Astrocyte (in vitro differentiated cells and primary cell): ENCODE measurements around the gene CD79A. TPM values are rescaled to one million over a fixed set of nuclear protein-coding genes. Genes with fewer than 3 reads are reported as not detected.

Experiments
- DNase-seq: peaks from one replicate; pipeline ENCODE4 v3.0.0-alpha.2; 2010; ENCODE audit warnings: low read depth
- FAIRE-seq: peaks from 2 replicates; lab custom pipeline; 2011; peaks lifted over from hg19 to GRCh38; lab: Jason Lieb, UNC
- H2AFZ ChIP-seq: 2 replicates; pipeline ENCODE4 v1.6.0; 2012; ENCODE audit warnings: low read depth, low read length, inconsistent platforms
- H3K27ac ChIP-seq: 2 replicates; pipeline ENCODE4 v1.5.1; 2011; ENCODE audit warnings: low read depth, low read length, inconsistent platforms
- H3K27me3 ChIP-seq: 2 replicates; pipeline ENCODE4 v1.6.0; 2011; ENCODE audit warnings: low read length, inconsistent platforms; ENCODE audit not compliant: insufficient read depth
- H3K36me3 ChIP-seq: 2 replicates; pipeline ENCODE4 v1.5.1; 2011; ENCODE audit warnings: low read length, inconsistent platforms; ENCODE audit not compliant: insufficient read depth
- H3K4me1 ChIP-seq: 2 replicates; pipeline ENCODE4 v1.5.1; 2011; ENCODE audit warnings: low read length, inconsistent platforms; ENCODE audit not compliant: insufficient read depth
- H3K4me2 ChIP-seq: 2 replicates; pipeline ENCODE4 v1.6.0; 2012; ENCODE audit warnings: low read length, inconsistent platforms
- H3K4me3 ChIP-seq: 2 replicates; pipeline ENCODE4 v1.5.1; 2011; ENCODE audit warnings: low read depth, mild to moderate bottlenecking, low read length, inconsistent platforms; ENCODE audit not compliant: insufficient read depth
- H3K79me2 ChIP-seq: 2 replicates; pipeline ENCODE4 v1.6.0; 2012; ENCODE audit warnings: mild to moderate bottlenecking, low read length, inconsistent platforms; ENCODE audit not compliant: insufficient read depth
- H3K9ac ChIP-seq: 2 replicates; pipeline ENCODE4 v1.6.0; 2012; ENCODE audit warnings: mild to moderate bottlenecking, low read length, inconsistent platforms
- H3K9me3 ChIP-seq: 2 replicates; pipeline ENCODE4 v1.5.1; 2012; ENCODE audit warnings: low read depth, mild to moderate bottlenecking, low read length, inconsistent platforms; ENCODE audit not compliant: insufficient read depth
- H4K20me1 ChIP-seq: 2 replicates; pipeline ENCODE4 v1.6.0; 2012; ENCODE audit warnings: low read length, inconsistent platforms; ENCODE audit not compliant: insufficient read depth
- H3K27ac Mint-ChIP-seq: one replicate; pipeline ENCODE4 v1.8.0; 2021; ENCODE audit warnings: mild to moderate bottlenecking, mixed read lengths; ENCODE audit not compliant: unreplicated experiment
- H3K27me3 Mint-ChIP-seq: one replicate; pipeline ENCODE4 v1.8.0; 2021; ENCODE audit warnings: low read depth, mixed read lengths; ENCODE audit not compliant: unreplicated experiment
- H3K36me3 Mint-ChIP-seq: one replicate; pipeline ENCODE4 v1.8.0; 2021; ENCODE audit warnings: low read depth, mixed read lengths; ENCODE audit not compliant: unreplicated experiment
- H3K4me1 Mint-ChIP-seq: one replicate; pipeline ENCODE4 v1.8.0; 2021; ENCODE audit warnings: low read depth, mixed read lengths; ENCODE audit not compliant: unreplicated experiment
- H3K4me3 Mint-ChIP-seq: one replicate; pipeline ENCODE4 v1.8.0; 2021; ENCODE audit warnings: mild to moderate bottlenecking, moderate library complexity, mixed read lengths; ENCODE audit not compliant: unreplicated experiment
- H3K9me3 Mint-ChIP-seq: one replicate; pipeline ENCODE4 v1.8.0; 2021; ENCODE audit warnings: mild to moderate bottlenecking, mixed read lengths; ENCODE audit not compliant: unreplicated experiment
- CTCF ChIP-seq: IDR thresholded peaks from 2 replicates; pipeline ENCODE4 v1.5.1; 2011; ENCODE audit warnings: low read depth, mild to moderate bottlenecking, inconsistent platforms, low read length, moderate library complexity; ENCODE audit not compliant: insufficient read depth
- EZH2 ChIP-seq: IDR thresholded peaks from 2 replicates; pipeline ENCODE4 v1.6.1; 2012; ENCODE audit warnings: mild to moderate bottlenecking, low read length, inconsistent platforms; ENCODE audit not compliant: insufficient read depth
- total RNA-seq: library from RNA; stranded (reverse); gene quantifications from 2 replicates; pipeline ENCODE4 v1.2.1, GENCODE V29; 2021

The CD79A gene
- total RNA-seq, 1 donor from 2014 or later: 0.30 TPM

GRCh38 chr19:41928754-41929535 lies 51.9 kb downstream of the CD79A start:
- Mint-ChIP-seq H3K9me3 (peaks cover 5% of the 10 kb centered on the region), H3K4me1 (peaks cover 12% of the 10 kb centered on the region), H3K27me3 (peaks cover 43% of the 10 kb centered on the region), H3K4me3 (peak overlapping the region; percentile 80), H3K27ac (no peak overlapping the region), H3K36me3 (peaks cover 2% of the 10 kb centered on the region)
- Histone ChIP-seq H3K27me3 (peaks cover 88% of the 10 kb centered on the region), H4K20me1 (peaks cover 25% of the 10 kb centered on the region), H3K79me2 (no peaks in the 10 kb centered on the region), H3K27ac (no peak overlapping the region), H3K4me2 (peak overlapping the region; percentile 89), H3K4me3 (no peak overlapping the region), H2AFZ (peak overlapping the region; percentile 13), H3K4me1 (no peaks in the 10 kb centered on the region), H3K9me3 (peaks cover 9% of the 10 kb centered on the region), H3K9ac (no peak overlapping the region), H3K36me3 (no peaks in the 10 kb centered on the region)
- FAIRE-seq (no peak), DNase-seq (no peak)
- TF ChIP-seq CTCF (no peak), EZH2 (peak; percentile 88)

GRCh38 chr19:41929536-41930071 lies 52.5 kb downstream of the CD79A start:
- no peak overlapping the region for H3K27ac ChIP-seq
- H3K79me2 ChIP-seq: no peaks in the 10 kb centered on the region
- H3K36me3 ChIP-seq: no peaks in the 10 kb centered on the region
- H3K9me3 Mint-ChIP-seq: peaks cover 5% of the 10 kb centered on the region
- no peak for TF ChIP-seq CTCF
- peak; percentile 45 for TF ChIP-seq EZH2
- no peak for FAIRE-seq
- DNase-seq: no peak
- H3K4me3 Mint-ChIP-seq: peak overlapping the region; percentile 80
- peaks cover 2% of the 10 kb centered on the region for H3K36me3 Mint-ChIP-seq
- H3K4me2 ChIP-seq: no peak overlapping the region
- H4K20me1 ChIP-seq: peaks cover 30% of the 10 kb centered on the region
- peaks cover 12% of the 10 kb centered on the region for H3K4me1 Mint-ChIP-seq
- H3K27me3 ChIP-seq: peaks cover 86% of the 10 kb centered on the region
- no peaks in the 10 kb centered on the region for H3K4me1 ChIP-seq
- H3K4me3 ChIP-seq: no peak overlapping the region
- no peak overlapping the region for H3K27ac Mint-ChIP-seq
- H3K27me3 Mint-ChIP-seq: peaks cover 47% of the 10 kb centered on the region
- H2AFZ ChIP-seq: no peak overlapping the region
- H3K9ac ChIP-seq: no peak overlapping the region
- H3K9me3 ChIP-seq: peaks cover 9% of the 10 kb centered on the region

- peaks cover 12% of the 10 kb centered on the region for H3K4me1 Mint-ChIP-seq
- no peak overlapping the region for H3K27ac Mint-ChIP-seq
- no peak overlapping the region for H3K9ac ChIP-seq
- H2AFZ ChIP-seq: no peak overlapping the region
- H3K27ac ChIP-seq: no peak overlapping the region
- no peaks in the 10 kb centered on the region for H3K36me3 ChIP-seq
- peaks cover 86% of the 10 kb centered on the region for H3K27me3 ChIP-seq
- peaks cover 32% of the 10 kb centered on the region for H4K20me1 ChIP-seq
- FAIRE-seq (no peak), DNase-seq (no peak)
- H3K36me3 Mint-ChIP-seq: peaks cover 2% of the 10 kb centered on the region
- TF ChIP-seq CTCF (no peak), EZH2 (no peak)
- peaks cover 5% of the 10 kb centered on the region for H3K9me3 Mint-ChIP-seq
- H3K4me1 ChIP-seq: peaks cover 1% of the 10 kb centered on the region
- H3K4me3 Mint-ChIP-seq: no peak overlapping the region
- peaks cover 53% of the 10 kb centered on the region for H3K27me3 Mint-ChIP-seq
- peaks cover 9% of the 10 kb centered on the region for H3K9me3 ChIP-seq
- no peak overlapping the region for H3K4me2 ChIP-seq
- H3K4me3 ChIP-seq: no peak overlapping the region
- no peaks in the 10 kb centered on the region for H3K79me2 ChIP-seq
Measured at GRCh38 chr19:41930322-41930722, 53.2 kb downstream of the CD79A start.
